ENCODE measurements around the gene POU2F1.

POU2F1 gene

DNA sequence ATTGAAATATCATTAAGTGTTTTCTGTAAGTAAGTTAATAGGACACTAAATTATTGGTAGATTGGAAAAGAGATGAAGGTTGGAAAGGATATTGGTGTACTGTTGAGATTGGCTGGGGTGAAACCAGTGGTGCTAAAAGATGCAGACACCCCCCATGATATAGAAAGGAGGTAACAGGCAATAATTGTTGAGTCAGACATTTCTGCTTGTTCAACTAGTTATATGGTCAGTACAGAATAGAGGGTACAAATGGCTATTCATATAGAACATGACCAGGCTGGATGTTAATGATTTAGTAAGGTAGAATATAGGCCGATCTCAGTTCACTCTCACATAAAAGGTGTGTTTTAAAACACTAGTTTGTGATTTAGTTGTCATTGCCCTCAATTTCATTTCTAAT is 104.5 kb downstream of the POU2F1 start:
- no peak for DNase-seq

DNA sequence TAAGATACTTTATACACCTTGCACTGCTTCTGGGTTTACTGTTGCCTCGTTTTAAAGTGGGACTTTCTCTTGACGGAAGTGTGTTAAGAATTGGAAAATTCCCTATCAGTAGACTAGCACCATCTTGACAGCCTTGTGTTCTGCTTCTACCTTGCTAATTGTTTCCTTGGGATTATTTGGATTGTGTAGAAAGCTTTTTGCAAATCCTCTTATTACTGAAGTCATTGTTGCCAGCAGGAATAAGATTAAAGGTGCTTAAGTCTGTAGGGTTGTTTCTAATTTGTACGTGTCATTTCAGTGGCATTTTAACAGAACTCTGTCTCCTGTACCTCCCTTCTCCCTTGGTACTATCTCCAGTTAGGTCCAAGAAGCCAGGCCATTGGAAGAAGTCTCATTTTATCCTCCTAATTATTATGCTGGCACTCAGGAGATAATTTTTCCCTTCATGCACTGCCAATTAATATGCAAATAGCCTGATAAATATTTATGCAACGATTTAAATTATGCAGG is 107.7 kb downstream of the POU2F1 start:
- DNase-seq = no peak

DNA sequence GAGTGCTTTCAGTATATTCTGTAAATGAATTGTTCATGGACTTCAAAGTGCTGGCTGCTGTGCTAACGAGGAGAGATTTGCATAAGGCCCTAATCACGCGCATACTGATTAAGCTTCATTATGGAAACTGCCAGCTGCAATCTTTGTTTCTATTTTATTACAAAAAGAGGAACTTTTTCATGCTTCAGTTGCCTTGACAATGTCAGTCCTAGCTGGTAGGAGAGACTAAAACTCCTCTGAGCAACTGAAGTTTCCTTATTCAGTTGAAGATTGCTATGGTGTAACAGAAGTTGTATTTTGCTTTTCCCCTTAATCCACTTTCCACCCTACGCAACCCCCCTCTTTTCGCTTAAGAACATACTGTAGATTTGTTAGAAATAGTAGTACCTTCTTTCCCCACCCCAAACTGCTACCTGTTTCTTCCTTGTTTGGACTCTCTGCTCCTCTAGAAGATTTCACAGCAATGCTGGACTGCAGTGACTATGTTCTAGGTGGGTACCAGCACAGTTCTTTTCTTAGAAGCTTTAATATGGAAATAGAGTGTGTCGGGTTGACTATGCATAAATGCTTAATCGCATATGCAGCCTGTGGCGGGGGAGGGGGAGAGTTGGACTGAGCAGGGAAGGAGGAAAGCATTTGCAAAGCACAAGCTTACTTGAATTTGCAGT is 108.3 kb downstream of the POU2F1 start:
- DNase-seq = no peak

DNA sequence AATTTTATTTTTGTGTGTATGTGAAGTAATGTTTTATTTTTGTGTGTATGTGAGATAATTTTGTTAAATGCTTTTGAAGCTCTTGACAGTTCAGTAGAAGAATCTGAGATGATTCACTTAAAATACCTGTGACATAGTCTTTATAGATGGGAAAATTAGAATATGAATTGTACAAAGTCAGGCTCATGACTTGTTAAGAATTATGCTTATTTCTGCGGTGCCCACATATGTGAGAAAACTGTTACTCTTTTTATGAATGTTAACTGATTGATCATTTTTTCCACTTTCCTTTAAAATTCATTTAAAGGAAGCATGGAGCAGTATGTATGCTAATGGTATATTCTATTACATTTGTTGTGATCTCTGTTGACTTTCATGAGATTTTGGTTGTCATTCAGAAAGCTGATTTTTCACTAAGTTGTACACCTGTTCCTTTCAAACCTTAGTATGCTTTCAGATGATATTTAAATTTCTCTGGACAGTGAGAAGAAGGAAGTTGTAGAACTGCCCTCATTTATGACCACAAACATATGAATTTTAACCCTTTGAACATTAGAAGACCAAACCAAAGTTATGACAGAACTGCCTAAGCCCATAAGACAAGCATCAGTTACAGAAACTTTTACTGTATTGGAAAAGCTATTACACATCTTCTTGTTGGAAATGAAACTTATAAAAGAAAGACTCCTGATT is 110.1 kb downstream of the POU2F1 start:
- no peak for DNase-seq

DNA sequence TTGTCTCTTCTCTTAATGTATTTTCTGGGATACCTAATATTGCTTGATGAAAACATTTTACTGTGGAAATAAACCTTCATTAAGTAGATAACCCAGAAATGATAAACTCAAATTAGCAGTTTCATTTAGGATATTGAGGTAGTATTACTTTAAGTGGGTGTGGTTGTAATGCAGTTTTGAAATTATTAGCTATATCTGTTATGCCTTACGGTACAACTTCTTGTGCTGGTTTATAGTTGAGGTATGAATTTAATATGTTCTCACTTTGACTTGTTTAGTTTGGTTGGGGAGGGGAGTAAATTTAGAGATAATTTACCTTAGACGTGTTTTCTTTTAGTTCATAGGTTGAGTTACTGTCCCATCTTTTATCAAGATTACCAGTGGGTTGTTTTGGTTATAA is 111.0 kb downstream of the POU2F1 start:
- no peak for DNase-seq

DNA sequence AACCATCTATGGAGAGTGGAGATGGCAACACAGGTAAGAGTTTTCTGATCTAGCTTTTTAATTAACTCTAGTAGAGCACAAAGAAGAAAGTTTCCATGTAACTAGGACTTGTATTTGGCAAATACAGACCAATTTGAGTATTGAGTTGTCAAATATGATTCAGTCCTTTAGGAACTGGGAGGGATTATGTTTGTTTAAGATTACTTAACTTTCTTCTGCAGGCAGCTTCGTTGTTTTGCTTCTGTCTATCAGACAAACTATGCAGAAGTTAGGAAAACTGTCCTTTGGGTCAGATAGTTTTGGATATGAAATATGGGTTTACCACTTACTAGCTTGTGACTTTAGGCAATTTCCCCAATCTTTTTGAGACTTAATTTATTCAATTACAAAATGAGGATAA is 111.8 kb downstream of the POU2F1 start:
- DNase-seq = no peak

DNA sequence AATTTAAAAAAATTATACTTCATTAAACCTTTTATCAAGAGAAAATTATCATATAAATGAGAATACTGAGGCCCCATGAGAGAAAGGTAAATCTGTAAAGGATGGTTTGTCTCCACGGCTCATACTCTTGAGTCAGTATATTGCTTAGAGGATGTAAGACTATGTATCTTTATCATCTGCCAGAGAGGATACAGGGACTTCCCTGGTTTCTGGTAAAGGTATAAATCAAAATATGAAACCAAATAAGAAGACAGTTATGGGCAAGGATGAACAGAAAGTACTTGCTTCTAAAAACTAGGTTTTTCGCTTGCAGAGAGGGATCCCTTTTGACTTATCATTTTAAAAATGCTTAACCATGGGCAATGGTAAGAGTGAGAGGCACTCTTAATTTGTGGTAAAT is 112.4 kb downstream of the POU2F1 start:
- no peak for DNase-seq

DNA sequence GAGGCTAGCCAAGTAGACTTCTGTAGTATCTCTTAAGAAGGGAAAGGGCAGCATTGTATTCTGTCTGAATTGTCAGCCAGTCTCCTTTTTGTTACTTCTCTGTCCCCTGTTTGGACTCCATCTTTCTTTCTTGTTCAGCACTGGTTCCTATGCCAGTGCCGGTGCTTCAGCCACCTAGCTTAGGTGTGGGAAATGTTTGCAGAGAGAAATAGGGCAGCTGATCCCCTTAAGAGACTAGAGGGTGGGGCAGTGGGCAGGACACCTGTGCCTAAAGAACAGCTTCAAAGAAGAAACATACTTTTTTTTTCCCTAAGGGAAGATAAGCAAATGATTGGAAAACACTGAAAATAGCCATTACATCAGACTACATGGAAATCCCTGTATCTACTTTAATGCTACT is 113.0 kb downstream of the POU2F1 start:
- no peak for DNase-seq

DNA sequence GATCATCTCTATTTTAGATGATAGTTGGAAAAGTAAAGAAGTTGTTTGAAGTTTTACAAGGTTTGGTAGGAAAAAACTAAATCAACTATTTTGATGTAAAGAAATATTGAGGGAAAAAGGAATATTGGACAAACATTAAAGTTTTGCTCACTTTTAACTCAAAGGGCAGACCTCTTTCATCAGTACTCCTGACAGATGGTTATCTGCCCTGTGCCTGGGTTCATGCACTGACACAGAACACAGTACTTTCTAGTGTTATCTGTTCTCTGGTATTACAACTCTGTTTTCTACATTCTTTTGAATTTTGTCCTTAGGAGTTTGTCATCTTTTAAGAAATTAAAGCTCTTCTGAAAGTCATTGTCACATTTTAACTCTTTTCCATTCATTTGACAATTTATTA is 118.7 kb downstream of the POU2F1 start:
- no peak for DNase-seq

DNA sequence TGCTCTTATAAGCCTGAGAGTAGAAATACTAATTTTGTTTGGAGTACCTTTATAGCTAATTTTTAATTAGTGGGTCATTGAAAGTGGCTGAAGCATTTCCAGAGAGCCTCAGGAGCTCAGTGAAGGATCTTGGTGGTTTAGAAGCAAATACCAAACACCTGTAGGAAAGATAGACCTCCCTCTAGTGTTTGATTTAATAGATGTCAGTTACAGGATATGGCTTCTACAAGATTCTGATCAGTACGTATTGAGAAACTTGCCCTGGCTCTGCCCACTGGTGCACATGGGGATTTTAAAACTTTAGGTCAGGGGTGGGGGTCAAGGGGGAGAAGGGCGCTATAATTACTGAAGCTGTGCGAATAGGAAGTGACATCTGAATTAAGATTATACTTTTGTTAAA is 122.2 kb downstream of the POU2F1 start:
- no peak for DNase-seq

DNA sequence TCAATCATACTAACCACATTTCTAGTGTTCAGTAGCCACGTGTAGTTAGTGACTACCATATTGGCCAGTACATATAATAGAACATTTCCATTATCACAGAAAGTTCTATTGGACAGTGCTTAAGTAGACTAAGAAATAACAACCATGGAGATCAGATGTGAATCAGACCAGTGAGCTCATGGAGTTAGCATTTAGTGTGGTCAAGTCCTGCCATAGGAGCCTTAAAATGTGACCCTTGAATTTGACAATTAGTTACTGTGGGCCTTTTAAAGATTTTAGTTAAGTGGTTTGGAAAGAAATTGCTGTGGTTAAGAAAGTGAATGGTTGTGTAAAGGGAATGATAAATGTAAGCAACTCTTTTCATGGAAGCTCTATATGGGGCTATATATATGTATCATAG is 123.4 kb downstream of the POU2F1 start:
- no peak for DNase-seq

DNA sequence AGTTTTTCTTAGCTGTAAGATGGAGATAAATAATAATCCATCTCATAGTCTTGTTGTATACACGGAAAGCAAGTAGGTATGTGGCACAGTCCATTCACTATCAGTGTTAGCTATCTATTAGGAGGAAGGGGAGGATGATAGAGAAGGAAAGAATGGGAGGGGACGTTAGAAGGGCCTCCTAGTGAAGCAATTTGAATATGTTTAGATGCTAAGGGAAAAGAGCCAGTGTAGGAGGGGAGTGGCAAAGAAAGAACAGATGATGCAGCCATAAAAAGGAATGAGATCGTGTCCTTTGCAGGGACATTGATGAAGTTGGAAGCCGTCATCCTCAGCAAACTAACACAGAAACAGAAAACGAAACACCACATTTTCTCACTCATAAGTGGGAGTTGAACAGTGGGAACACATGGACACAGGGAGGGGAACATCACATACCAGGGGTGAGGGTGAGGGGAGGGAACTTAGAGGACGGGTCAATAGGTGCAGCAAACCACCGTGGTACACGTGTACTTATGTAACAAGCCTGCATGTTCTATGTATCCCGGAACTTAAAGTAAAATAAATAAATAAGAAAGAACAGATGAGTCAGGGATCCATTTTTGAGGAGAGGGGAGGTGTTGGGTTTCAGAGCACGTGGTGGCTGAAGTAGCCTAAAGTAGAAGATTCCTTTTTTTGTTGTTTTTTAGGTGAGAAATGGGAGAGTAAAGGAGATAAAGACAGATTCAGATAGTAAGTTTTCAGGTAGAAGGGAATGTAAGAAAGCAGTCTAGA is 124.1 kb downstream of the POU2F1 start:
- DNase-seq = no peak

DNA sequence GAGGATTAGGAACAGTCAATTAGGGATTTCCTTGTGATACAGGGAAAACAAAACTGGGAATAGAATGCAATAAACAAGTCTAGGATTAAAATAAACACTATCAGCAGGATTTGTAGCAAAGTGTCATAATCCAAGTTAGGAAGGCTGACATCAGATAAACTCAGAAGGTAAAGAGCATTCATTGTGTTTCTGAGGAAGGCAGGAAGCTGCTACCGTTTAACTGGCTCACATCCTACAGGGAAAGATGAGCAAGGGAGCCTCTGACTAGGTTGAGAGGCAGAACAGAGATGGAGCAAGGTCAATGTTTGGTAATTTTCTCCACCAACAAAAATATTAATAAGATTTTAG is 124.7 kb downstream of the POU2F1 start:
- DNase-seq = no peak

DNA sequence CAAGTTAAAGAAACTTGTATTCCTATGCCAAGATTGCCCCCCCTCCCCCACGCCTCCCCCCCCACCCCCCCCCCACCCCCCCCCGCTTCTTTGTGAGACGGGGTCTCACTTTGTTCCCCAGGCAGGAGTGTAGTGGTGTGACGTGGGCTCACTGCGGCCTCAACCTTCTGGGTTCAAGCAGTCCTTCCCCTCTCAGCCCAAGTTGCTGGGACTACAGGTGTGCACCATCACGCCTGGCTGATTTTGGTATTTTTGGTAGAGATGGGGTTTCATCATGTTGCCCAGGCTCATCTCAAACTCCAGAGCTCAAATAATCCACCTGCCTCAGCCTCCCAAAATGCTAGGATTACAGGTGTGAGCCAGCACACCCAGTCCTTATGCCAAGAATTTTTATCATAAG is 136.6 kb downstream of the POU2F1 start:
- DNase-seq = no peak

DNA sequence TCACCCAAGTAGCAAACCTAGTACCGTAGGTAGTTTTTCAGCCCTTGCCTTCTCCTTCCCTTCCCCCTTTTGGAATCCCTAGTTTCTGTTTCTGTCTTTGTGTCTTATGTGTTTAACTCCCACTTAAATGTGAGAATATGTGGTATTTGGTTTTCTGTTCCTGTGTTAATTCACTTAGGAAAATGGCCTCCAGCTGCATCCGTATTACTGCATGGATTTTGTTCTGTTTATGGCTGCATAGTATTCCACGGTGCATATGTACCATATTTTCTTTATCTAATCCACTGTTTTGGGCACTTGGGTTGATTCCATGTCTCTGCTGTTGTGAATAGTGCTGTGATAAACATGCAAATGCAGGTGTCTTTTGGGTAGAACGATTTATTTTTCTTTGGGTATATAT is 138.6 kb downstream of the POU2F1 start:
- no peak for DNase-seq

DNA sequence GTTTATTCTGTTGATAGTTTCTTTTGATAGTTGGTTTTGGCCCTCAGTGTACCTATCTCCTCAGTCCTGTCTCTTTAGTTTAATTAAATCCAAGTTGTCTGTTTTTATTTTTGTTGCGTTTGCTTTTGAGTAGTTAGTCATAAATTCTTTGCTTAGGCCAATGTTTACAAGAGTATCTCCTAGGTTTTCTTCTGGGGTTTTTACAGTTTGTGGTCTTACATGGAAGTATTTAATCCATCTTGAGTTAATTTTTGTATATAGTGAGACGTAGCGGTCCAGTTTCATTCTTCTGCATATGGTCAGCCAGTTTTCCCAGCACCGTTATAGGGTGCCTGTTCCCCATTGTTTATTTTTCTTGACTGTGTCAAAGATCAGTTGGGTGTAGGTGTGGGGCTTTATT is 139.4 kb downstream of the POU2F1 start:
- no peak for DNase-seq

DNA sequence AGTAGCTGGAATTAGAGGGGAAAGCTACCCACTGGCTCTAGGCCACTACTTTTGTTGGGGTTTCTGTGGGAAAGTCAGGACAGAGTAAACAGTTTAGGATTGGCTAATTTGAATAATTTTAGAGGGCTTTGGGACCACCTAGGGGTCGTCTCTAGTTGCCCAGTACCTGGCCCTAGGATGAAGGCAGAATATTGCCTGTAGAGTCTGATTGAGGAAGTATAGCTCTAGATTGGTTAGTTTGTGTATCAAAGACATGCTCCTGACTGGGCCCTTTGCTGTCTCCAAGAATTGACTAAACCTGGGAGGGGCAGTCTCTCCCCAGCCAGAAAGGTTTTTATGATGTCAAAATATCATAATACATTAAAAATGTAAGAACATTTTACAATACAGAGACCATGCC is 142.0 kb downstream of the POU2F1 start:
- DNase-seq = no peak

DNA sequence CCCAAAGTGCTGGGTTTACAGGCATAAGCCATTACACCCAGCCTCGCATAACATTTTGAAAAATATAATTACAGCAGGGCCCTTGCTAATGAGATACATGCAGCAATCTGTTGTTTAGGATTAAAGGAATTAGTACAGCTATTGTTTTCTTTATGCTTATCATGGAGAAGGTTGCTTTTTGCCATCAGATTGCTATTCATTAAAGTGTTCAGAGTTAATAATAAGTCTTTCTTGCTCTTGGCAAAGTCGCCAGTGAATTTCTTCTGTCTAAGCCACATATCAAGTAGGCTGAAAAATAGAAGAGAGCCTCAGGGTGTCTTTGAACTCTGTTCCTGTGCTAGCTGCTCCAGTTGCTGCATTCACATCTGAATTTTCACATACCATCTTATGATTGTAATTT is 144.1 kb downstream of the POU2F1 start:
- DNase-seq = no peak

DNA sequence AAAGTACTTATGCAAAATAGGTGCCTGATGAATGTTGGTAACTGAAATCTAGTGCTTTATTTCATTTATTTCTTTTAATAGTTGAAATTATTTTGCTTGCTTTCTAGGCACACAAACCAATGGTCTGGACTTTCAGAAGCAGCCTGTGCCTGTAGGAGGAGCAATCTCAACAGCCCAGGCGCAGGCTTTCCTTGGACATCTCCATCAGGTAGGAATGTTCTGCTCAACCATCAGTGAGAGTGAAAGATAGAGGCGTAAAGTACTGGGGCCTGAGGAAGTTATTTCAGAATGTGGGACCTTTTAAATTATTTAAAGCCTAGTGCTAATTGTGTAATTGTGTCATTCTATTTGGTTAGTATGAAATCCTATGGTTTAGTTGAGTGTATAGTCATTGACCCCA is 144.7 kb downstream of the POU2F1 start:
- DNase-seq = no peak

DNA sequence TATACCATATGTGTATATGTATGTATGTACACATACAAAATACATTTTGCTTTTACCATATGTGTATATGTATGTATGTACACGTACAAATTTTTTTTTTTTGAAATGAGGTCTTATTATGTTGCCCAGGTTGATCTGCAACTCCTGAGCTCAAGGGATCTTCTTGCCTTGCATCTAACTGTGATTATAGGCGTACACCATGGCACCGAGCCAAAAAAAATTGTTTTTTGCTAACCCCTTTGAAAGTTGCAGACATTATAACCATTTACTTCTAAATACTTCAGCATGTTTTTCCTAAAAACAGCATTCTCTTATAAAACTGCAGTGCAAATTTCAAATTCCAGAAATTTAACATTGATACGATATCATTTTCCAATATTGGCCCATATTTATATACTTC is 147.0 kb downstream of the POU2F1 start:
- no peak for DNase-seq

DNA sequence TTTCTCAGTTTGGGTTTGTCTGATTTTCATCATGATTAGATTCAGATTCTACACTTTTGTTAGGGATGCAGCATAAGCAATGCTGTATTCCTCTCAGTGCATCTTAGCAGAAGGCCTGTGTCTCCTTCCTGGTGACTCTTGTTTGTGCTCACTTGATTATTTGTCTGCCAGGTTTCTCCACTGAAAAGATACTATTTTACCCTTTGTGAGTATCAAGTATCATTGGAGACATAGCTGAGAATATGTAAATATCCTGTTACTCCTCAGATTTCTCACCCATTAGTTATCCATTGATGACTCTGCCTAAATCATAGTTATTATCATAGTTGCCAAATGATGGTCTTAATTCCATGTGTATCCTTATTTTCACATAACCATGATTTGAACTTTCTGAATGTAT is 148.5 kb downstream of the POU2F1 start:
- DNase-seq = no peak

DNA sequence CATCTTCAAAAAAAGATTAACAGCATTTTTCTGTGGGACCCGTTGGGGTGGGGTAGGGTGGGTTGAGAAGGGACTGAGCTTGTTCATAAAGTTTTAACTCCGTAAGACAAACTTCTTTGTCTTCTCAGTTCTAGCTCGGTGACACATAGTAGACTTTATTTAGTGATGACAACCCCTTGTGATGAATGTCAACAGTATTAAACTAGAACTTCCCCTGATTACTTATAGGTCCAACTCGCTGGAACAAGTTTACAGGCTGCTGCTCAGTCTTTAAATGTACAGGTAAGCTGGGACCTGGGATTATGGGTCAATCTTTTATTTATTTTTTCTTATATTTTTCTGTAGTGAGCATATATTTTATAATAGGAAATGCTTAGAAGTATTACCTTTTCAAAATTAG is 149.2 kb downstream of the POU2F1 start:
- no peak for DNase-seq

DNA sequence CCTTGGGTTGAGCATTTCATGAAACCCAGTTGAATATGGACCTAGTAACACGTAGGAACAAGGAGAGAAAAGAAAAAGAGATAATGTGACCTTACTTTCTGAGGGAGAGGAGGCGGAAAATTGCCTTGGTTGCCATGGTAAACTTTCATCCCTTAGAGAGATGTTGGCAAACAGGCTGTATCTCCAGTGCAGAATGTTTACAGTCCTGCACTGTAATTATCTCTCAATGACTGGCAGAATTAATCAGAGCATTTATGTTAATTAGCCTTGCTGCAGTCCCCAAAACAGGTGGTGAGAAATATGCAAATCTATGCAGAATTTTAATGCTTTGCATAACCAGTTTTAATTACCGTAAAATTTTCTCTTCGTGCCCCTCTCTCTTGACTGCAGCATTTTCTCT is 150.3 kb downstream of the POU2F1 start:
- DNase-seq = no peak

DNA sequence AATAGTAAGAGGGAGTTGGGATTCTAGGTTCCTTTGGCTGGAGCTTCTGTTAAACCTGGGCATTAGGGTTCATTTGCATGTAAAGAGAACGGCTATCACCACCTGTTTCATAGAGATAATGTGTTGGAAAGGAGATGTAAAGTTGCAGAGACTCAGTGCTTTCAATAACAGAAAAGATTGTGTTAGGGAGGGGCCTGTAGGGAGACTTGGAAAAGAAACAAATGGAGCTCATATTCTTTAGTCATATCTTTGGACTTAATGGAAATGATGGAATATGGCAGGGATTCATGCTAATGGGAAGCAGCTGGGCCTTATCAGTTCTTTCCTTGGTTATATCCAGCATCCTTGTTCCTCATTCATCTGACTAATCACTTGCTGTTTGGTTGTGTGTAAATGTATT is 152.7 kb downstream of the POU2F1 start:
- DNase-seq = no peak
